HG02981 (cell line): Measurements from ENCODE around the gene ZNF500.

Experiments
- ATAC-seq: cut with Tn5 transposase; IDR thresholded peaks from one replicate; pipeline ENCODE4 v1.9.1; 2021; ENCODE audit warnings: mild to moderate bottlenecking, moderate library complexity; ENCODE audit not compliant: unreplicated experiment

ZNF500 gene

GRCh38 chr16:4713663-4714501 lies 53.1 kb downstream of the ZNF500 start:
- ATAC-seq = no peak

- ATAC-seq = no peak
Observed at GRCh38 chr16:4709481-4709880, 57.5 kb downstream of the ZNF500 start.

- no peak for ATAC-seq
Observed at GRCh38 chr16:4706871-4707270, 60.1 kb downstream of the ZNF500 start.

GRCh38 chr16:4704913-4705312 lies 62.0 kb downstream of the ZNF500 start:
- ATAC-seq = no peak

GRCh38 chr16:4704491-4704890 lies 62.5 kb downstream of the ZNF500 start:
- ATAC-seq = no peak

- no peak for ATAC-seq
Observed at GRCh38 chr16:4703906-4704305, 63.1 kb downstream of the ZNF500 start.

- no peak for ATAC-seq
Observed at GRCh38 chr16:4702466-4702808, 64.5 kb downstream of the ZNF500 start.

- ATAC-seq = no peak
Observed at GRCh38 chr16:4701791-4702465, 65.0 kb downstream of the ZNF500 start.

- ATAC-seq = no peak
Observed at GRCh38 chr16:4700997-4701743, 65.8 kb downstream of the ZNF500 start.

- ATAC-seq = no peak
Observed at GRCh38 chr16:4700380-4700996, 66.5 kb downstream of the ZNF500 start.

- ATAC-seq = no peak
Observed at GRCh38 chr16:4699046-4699556, 67.9 kb downstream of the ZNF500 start.

- ATAC-seq = no peak
Observed at GRCh38 chr16:4698321-4699045, 68.5 kb downstream of the ZNF500 start.
